ENCODE measurements around the gene AASDHPPT.
A peak's percentile ranks its signal among the peaks of the same experiment; 100 is the strongest.
"Not testable (repeated sequence)": the region's sequence is repeated elsewhere in the genome, so short reads cannot be mapped to it uniquely, and the experiment has no call there.

The AASDHPPT gene, protein sequence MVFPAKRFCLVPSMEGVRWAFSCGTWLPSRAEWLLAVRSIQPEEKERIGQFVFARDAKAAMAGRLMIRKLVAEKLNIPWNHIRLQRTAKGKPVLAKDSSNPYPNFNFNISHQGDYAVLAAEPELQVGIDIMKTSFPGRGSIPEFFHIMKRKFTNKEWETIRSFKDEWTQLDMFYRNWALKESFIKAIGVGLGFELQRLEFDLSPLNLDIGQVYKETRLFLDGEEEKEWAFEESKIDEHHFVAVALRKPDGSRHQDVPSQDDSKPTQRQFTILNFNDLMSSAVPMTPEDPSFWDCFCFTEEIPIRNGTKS

DNA sequence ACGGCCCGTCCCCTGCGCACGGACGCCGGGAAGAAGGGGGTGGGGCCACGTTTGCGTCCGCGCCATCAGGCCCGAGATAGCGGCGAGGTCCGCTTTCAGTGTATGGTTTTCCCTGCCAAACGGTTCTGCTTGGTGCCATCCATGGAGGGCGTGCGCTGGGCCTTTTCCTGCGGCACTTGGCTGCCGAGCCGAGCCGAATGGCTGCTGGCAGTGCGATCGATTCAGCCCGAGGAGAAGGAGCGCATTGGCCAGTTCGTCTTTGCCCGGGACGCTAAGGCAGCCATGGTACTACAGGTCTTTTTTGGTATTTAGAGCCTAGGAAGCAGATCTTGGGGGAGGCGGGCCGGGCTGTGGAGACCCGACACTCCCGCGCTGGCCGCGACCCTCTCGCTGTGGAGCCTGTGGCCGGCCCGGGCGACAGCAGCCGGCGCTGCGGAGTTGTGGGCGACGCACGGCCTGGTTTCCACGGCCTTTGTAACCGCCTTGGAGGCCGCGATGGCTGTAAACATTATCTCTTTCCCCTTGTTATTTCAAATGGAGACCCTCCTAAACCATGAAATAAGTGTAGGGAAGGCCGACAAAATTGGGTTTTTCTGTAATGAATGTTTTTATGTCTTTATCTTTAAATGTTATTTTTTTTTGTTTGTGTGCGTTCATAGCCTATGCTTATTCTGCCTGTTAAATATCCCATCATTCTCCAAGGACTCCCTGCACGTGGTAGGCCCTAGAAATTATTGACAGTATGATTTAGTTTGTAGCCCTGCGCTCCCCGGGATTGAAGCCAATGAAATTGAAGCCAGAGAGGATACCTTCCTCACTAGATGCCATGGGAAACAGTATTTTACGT lies at the start of gene AASDHPPT:
Gene AASDHPPT (plus strand): TSS at position 54 of the 847 bp plus-strand sequence. CDS start 49 bp downstream, at position 103.
- peak; percentile 40 for DNase-seq

DNA sequence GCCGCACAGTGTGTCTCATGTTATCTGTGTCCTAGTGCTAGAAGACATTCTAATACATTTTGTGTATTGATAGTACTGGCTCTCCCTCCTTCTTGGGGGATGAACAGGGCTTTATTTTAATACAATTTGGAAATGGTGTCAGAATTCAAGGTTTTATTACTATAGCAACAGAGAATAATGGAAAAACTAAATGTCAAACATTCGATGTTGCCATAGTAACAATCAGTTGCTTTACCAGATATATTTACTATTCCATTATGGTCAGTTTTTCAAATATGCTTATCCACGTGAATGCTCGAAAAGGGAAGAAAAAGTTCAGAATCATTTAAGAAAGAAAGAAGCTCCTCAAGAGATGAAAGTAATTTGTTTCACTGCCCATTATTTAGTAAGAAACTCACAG lies 46.9 kb upstream of the AASDHPPT start:
- no peak for DNase-seq

DNA sequence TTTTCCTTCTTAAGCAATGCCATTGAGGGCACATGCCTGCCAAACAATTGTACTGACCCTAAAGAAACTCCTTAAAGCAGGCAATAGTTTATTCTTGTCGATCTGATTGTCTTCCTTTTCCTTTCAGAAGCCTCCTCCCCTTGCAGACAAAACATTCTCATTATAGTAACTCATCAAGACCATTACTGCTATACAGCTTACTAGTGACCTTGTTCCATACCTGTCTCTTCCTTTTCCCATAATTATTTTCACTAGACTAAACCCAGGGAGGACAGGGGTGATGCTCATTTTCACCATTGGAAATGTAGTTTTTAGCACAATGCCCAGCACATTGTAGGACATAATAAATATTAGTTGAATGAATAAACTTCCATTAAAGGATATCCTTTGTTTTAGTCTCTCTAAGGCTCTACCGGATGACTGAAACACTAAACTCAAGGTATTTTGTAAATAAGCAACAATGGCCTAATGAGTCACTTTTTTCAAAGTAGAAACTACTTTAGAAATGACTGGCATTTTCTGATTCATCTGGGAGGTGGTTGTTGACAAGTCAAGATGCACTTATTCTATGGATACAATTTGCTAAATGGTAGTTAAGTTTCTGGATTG lies 46.2 kb upstream of the AASDHPPT start:
- DNase-seq: no peak

DNA sequence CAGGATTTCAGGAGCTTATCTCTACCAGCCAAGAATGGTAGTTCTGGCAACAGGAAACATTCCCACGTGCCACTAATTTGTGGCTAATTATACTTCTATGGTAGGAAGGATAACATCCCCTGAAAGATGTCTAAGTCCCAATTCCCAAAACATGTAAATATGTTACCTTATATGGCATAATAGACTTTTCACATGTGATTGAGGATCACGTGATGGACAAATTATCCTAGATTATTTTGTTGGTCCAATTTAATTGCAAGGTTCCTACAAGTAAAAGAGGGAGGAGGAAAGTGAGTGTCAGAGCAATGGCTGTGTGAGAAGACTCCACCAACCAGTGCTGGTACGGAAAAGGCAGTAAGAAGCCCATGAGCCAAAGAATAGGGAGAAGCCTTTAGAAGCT lies 45.5 kb upstream of the AASDHPPT start:
- no peak for DNase-seq

DNA sequence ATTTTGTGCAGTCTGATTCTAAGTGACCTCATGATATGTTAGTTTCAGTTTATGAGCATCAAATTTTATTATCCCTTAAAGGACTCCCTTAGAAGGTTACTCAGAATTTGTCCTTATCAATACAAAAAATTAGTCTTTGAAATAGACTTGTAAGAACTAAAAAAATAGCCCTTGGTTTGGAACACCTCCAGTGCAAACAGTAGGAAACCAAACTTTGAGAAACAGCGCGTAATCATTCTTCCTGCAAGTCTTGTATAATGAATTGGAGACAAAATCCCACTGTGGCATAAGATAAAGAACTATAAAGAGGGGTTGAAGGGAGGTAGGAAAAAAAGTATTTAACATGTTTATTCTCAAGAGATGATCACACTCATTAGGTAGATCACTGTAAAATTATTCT lies 44.6 kb upstream of the AASDHPPT start:
- DNase-seq: no peak

DNA sequence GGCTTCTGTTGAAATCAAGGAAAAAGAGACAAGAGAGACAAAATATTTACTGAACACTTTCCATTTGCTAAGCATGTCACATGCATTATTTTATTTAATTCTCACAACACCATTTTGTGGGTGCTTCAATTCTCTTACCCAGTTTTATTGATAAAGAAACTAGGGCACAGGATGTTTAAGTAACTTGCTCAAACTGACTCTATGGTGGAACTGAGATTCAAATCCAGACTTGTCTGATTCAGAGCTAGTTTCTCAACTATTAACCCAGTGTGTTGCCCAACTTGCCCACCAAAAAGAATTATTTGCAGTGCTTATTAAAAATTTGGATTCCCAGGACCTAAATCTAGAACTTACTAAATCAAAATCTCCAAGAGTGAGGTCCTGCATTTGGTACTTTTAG lies 33.9 kb upstream of the AASDHPPT start:
- no peak for DNase-seq

DNA sequence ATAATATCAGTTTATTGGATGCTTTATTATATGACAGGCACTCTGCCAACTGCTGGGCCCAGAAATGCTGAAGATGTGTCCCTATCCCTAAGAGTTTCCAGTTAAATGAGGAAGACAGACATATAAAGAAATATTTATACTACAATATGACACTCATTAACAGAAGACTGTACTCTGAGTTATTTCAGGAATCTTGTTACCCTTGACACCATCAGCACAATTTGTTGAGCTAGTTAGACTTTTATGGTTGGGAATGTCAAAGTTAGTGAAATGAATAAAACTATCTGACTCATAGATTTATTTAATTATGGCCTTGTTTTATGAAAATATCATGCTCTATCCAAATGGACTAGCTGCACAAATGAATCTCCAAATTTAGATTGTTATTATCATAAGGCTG lies 29.8 kb upstream of the AASDHPPT start:
- no peak for DNase-seq

DNA sequence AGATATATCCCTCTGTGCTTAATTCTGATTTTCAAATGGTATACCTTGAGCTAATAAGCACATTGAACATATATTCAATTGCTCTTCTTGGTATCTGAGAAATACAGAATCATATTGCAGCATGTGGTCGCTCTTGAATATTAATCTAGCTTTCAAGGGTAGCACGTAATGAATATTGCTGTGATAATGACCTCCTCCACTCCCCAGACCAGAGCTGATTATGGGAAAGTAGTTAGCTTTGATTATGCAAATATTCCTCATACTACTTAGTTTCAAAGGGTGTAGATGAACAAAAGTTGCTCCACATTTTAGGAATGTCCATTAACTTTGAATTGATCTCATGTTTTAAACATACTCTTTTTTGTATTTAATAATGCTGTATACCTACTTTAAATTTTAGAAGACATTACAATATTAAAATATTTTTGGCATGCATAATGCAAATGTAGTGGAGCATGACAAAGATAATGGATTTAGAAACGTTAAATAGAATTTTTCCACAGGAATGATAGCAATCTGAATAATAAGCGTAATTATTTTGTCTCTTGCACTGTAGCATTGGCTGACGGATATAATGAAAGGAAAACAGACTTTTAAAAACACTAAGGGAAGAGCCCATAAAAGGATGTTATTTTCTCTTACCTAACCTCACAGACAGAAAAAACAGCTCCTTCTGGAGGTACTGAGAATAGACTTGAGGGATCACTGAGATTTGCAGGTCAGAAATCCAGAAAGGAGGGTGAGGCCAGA lies 27.6 kb upstream of the AASDHPPT start:
- DNase-seq: no peak

DNA sequence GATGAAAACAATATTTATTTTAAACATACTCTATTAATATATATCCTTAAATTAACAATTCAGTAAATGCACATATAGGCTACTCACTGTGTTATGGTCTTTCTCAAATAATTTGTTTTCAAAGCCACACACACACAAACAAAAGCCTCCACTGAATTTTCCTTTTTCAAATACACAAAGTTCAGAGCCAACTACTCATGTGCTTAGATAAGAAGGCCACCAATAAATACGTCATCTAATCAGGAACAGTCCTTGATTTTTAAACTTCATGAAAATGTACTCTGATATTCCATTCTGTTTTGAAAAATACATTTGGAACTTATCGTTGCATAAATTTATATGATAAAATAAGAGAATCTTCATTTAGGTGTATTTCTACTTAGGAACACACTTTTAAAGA lies 26.4 kb upstream of the AASDHPPT start:
- no peak for DNase-seq

DNA sequence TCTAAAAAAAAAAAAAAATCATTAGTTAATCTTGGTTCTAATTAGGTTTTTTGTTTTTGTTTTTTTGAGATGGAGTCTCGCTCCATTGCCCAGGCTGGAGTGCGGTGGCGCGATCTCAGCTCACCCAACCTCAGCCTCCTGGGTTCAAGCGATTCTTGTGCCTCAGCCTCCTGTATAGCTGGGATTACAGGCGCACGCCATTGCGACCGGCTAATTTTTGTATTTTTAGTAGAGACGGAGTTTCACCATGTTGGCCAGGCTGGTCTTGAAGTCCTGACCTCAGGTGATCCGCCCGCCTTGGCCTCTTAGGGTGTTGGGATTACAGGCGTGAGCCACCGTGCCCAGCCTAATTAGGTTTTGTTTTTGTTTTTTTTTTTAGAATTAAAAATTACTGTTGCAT lies 19.1 kb upstream of the AASDHPPT start:
- not testable (repeated sequence) for DNase-seq

DNA sequence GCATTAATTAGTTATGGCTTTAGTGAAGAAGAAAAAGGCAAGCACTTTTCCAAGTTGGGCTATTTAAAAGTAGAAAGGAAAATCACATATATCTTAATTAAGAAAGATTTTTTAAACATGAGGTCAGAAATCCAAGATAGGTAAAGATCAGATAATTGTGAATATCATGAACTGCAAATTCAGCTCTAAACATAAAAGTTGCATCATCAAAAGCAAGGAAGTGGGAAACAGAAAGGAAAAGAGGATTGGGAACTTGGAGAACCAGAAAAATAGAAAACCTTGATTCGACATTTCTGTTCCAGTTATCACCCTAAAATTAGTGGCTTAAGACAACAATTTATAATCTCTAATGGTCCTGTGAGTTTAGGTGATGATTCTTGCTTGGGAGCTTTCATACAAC lies 17.8 kb upstream of the AASDHPPT start:
- no peak for DNase-seq

DNA sequence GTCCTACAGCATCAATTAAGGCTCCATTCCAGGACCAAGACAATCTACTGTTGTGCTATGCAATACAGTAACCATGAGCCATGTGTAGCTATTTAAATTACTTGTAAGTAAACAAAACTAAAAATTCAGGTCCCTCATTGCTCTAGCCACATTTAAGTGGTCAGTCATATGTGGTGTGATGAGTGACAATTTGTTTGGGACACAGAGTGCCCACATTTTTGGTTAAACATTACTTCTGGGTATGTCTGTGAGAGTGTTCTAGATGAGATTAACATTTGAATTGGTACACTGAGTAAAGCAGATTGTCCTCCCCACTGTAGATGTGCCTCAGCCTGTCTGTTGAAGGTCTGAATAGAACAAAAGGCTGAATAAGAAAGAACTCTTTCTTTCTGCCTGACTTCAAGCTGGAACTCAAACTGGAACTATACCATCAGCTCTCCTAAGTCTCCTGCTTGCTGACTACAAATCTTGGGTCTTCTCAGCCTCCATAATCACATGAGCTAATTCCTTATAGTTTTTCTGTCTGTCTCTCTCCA lies 16.1 kb upstream of the AASDHPPT start:
- DNase-seq: no peak

DNA sequence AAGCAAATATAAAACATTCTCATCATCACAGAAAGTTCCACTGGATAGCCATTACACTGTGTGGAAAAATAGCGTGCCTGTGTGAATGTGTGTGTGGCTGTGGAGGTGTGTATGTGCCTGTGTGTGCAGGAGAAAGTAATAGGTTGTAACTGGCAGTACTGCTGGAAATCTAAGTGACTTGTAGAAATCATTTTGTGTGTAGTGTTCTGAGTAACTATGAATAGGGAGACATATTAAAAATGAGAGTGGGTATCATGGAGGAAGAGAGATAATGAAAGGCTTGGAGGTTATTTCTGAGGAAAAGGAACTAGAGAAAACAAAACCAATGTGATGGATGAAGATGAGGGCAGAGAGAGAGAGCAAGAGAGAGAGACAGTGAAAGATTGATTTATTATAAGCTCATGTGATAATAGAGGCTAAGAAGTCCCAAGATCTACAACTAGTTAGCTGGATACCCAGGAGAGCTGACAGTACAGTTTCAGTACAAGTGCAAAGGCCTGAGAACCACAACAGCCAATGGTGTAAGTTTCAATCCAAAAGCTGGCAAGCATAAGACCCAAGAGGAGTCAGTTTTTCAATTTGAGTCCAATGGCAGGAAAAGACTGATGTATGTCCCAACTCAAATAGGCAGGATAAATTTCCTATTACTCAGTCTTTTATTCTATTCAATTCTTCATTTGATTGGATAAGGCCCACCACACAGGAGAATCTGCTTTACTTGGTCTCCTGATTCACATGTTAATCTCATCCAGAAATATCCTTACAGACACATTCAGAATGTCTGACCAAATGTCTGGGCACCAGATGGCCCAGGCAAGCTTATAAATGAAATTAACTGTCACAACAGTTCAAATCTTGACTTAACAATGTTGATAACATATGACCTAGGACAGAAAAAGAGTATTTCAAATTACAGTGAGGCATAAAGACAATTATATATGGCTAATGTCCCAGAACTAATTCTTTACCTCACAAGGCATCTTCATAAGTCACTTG lies 15.2 kb upstream of the AASDHPPT start:
- DNase-seq: no peak

DNA sequence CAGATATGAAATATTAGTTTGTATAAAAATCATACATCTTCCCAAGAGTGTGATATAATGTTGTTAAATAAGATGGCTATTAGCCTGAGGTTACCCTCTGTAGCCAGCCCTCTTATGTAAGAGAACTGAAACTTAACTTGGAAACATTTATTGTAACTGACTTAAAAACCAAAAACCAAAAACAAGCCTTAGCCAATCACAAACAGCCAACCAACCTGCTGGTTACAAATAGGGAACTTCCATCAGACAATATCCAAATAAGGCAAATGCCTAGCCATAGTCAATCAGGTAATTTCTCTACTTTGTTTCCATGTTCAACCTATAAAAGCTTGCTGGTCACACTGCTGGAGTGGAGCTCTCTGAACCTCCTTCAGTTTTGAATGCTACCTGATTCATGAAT lies 14.5 kb upstream of the AASDHPPT start:
- DNase-seq: no peak

DNA sequence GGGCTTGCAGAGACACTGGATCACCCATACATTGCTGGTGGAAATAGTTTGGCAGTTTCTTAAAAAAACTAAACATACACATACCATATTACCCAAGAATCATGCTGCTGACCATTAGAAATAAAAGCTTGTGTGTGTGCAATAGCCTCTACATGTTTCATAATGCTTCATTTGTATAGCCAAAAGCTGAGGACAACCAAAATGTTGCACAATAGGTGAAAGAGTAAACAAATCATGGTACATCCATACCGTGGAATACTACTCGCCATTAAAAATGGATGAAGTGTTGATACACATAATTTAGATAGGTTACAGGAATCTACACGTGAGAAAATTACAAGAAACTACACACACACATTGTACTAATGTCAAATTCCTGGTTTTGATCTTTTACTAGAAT lies 6.9 kb upstream of the AASDHPPT start:
- no peak for DNase-seq

DNA sequence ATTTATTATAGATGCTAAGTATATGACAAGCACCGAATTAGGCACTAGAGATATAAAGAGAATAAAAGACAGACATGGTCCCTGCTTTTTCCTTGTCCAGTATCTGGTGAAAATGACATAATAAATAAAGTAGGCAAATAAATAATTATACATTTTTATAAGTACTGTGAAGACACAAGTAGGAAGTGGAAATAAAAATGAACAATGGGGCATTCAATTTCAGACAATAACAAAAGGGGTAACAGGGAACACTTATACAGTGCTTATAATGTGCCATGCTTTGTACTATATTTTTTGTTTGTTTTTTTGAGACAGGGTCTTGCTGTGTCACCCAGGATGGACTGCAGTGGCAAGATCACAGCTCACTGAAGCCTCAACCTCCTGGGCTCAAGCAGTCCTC lies 4.7 kb upstream of the AASDHPPT start:
- DNase-seq: no peak

DNA sequence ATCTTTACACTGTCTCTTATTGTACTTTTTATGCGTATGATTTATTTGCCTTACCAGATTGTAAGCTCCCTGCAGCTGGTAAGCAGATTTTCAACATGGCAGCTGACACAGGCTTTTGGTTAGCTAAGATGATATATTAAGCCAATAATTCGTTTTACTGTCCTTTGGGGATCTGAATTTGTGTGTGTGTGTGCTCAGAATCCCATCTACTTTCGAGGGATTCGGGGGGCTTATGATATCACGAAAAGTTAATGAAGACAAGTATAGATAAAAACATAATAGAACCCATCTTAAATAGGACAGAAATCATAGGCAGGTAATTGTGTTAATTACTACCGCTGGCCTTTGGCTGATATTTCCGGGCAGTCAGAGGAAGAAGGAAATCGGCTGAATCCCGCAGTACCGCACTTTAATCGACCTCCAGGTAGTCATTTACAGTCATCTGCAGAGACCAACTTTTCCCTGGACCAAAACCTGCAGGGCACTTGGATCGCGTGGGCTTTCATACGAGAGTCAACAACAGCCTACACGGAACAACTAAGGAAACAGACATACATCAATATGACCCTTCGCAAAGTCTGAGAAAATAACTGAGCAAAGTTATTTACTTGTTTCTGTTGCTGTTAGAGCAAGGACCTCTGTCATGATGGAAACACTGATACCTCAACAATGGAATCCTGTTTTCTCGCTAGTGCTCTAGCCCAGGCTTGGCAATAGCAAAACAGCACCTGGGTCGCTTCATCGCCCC lies 1.1 kb upstream of the AASDHPPT start:
- DNase-seq: no peak

DNA sequence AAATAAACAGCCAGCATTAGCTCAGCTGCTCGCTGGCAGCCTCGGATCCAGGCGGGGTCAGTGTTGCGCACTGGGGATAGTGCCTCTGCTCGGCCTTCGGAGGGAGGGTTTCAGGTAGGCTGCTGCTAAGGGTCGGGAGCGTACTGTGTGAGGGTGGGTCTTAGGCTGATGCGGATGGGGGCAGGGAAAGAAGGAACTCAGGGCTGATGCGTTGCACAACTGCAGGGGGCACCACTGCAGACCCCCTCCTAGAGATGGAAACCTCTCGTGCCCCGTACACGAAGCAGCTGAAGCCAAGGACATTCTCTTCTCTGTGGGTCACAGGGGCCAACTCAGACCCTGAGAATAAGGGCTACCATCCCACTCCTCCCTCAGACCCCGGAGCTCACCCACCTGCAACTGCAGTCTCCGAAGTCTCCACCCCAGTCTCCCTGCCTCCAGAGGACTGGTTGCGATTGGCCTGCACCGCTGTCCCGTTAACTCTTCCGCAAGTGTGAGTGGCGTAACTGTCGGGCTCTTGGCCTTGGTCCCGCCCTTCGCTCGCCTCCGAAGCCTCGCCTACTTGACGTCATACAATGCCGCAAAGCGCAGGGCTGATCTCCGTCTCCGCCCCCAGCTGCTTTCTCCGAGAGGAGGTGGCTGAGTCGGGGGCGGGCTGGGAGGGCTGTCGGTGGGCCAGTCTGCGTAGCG lies 398 bp upstream of the AASDHPPT start, which contains the start of gene KBTBD3:
Gene KBTBD3 (minus strand): TSS at position 429 of the 690 bp plus-strand sequence. CDS start 18,250 bp downstream, outside the sequence.
- peak; percentile 99 for DNase-seq

DNA sequence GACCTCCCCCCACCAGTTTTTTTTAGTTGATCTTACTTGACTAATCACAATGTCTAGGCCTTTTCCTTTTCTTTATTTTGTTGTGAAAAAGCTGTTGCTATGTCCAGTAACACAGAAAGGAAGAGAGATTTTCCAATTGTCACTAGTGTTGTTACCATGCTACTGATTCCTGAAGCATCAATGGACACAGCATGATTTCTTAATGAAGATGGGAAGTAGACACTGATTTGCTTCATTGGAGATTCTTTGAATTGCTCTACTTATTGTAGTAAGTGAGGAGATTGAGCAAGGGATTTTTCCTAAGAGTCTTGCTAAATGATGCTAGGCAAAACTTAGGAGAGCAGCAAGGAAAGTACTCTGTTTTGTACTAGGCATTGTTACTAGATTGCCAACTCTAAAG lies 4.6 kb downstream of the AASDHPPT start:
- no peak for DNase-seq

DNA sequence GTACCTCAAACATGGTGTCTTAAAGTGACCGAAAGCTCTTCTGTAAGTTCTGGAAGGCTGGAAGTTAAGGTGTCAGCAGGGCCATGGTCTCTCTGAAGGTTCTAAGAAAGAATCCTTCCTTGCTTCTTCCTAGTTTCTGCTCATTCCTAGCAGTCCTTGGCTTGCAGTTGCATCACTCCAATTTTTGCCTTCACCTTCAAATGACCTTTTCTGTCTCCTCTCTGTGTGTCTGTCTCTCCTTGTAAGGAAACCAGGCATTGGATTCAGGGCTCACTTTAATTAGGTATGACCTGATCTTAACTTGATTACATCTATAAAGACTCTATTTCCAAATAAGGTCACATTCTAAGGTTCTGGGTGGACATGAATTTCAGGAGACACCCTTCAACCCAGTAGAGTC lies 8.7 kb downstream of the AASDHPPT start:
- DNase-seq: no peak
